Transverse colon (tissue), 3 donors: Measurements from ENCODE around the gene MYD88.

ENCODE experiments used
- EP300 ChIP-seq: sonication (generic); formaldehyde crosslinking; IDR thresholded peaks from one replicate; pipeline ENCODE4 v1.6.1; 2017; ENCODE audit warnings: antibody characterized with exemption, low read depth
- TF ChIP-seq, protein P1 (sequence below), 5 experiments: fragments of 200-600 bp in 3 of 5; fragments of 450-650 bp in 2 of 5; sonication (generic) in 3 of 5; IDR thresholded peaks; 1 replicate in 2 of 5; 2 replicates in 3 of 5; pipeline ENCODE4 v1.5.1; 2016 to 2017; ENCODE audit warnings: antibody characterized with exemption in 5 of 5, inconsistent platforms in 3 of 5, mild to moderate bottlenecking in 2 of 5, moderate library complexity in 1 of 5

- TF ChIP-seq, protein P1, sequence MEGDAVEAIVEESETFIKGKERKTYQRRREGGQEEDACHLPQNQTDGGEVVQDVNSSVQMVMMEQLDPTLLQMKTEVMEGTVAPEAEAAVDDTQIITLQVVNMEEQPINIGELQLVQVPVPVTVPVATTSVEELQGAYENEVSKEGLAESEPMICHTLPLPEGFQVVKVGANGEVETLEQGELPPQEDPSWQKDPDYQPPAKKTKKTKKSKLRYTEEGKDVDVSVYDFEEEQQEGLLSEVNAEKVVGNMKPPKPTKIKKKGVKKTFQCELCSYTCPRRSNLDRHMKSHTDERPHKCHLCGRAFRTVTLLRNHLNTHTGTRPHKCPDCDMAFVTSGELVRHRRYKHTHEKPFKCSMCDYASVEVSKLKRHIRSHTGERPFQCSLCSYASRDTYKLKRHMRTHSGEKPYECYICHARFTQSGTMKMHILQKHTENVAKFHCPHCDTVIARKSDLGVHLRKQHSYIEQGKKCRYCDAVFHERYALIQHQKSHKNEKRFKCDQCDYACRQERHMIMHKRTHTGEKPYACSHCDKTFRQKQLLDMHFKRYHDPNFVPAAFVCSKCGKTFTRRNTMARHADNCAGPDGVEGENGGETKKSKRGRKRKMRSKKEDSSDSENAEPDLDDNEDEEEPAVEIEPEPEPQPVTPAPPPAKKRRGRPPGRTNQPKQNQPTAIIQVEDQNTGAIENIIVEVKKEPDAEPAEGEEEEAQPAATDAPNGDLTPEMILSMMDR (IDR thresholded peaks at IDR 0.05): no peak
- no peak for TF ChIP-seq EP300
Observed at GRCh38 chr3:38167591-38167990, 29.1 kb downstream of the MYD88 start.
